HepG2 (cell line): ENCODE data around the gene ARL16. TPM values are rescaled to one million over a fixed set of nuclear protein-coding genes. Genes with fewer than 3 reads are reported as not detected.

Experiments
- AHDC1 ChIP-seq: sonication (generic); formaldehyde crosslinking; IDR thresholded peaks from 2 replicates; pipeline ENCODE4 v1.5.1; 2020; ENCODE audit warnings: mild to moderate bottlenecking, missing genetic modification reagents, borderline replicate concordance
- BHLHE40 ChIP-seq: IDR thresholded peaks from 2 replicates; pipeline ENCODE4 v1.6.1; 2011; ENCODE audit warnings: low read length, improper control_type of control experiment
- DNMT1 ChIP-seq: sonication (generic); formaldehyde crosslinking; IDR thresholded peaks from 2 replicates; pipeline ENCODE4 v1.5.1; 2020; ENCODE audit warnings: mild to moderate bottlenecking, missing genetic modification reagents
- ETS1 ChIP-seq: sonication (generic); formaldehyde crosslinking; IDR thresholded peaks from 2 replicates; pipeline ENCODE4 v1.4.0; 2020; ENCODE audit warnings: missing genetic modification reagents
- HMGXB4 ChIP-seq, 2 experiments: sonication (generic) in 1 of 2; formaldehyde crosslinking in 1 of 2; IDR thresholded peaks; 2 replicates each; pipeline versions ENCODE4 v1.4.0 to v1.6.1; 2018 to 2020; ENCODE audit warnings: missing genetic modification reagents in 2 of 2, borderline replicate concordance in 1 of 2, low read depth in 1 of 2, mild to moderate bottlenecking in 1 of 2, missing biosample characterization in 1 of 2
- KLF15 ChIP-seq: sonication (generic); formaldehyde crosslinking; IDR thresholded peaks from 2 replicates; pipeline ENCODE4 v1.8.1; 2023; ENCODE audit warnings: borderline replicate concordance, mild to moderate bottlenecking, inconsistent platforms, missing genetic modification reagents, mixed read lengths
- PHF5A ChIP-seq: IDR thresholded peaks from one replicate; pipeline ENCODE4 v1.6.1; 2018; ENCODE audit warnings: low read depth, missing genetic modification reagents; ENCODE audit not compliant: unreplicated experiment
- PHF8 ChIP-seq: sonication (generic); formaldehyde crosslinking; IDR thresholded peaks from 2 replicates; pipeline ENCODE4 v1.5.0; 2020; ENCODE audit warnings: missing genetic modification reagents
- POLR2AphosphoS5 ChIP-seq: IDR thresholded peaks from 2 replicates; pipeline ENCODE4 v1.6.1; 2012; ENCODE audit warnings: low read depth, low read length
- RARG ChIP-seq: sonication (generic); formaldehyde crosslinking; IDR thresholded peaks from 2 replicates; pipeline ENCODE4 v1.4.0; 2020; ENCODE audit warnings: low read depth, mild to moderate bottlenecking, missing genetic modification reagents
- RCOR2 ChIP-seq: IDR thresholded peaks from 2 replicates; pipeline ENCODE4 v1.6.1; 2016; ENCODE audit warnings: missing biosample characterization, missing genetic modification reagents
- TCF7 ChIP-seq: sonication (generic); IDR thresholded peaks from 2 replicates; pipeline ENCODE4 v1.6.1; 2016; ENCODE audit warnings: antibody characterized with exemption, low read depth
- ZBTB26 ChIP-seq: IDR thresholded peaks from 2 replicates; pipeline ENCODE4 v1.6.1; 2016; ENCODE audit warnings: missing compliant biosample characterization, missing genetic modification reagents, borderline replicate concordance
- ZNF121 ChIP-seq: sonication (generic); formaldehyde crosslinking; IDR thresholded peaks from 2 replicates; pipeline ENCODE4 v1.5.0; 2020; ENCODE audit warnings: mild to moderate bottlenecking, missing genetic modification reagents
- ZNF20 ChIP-seq: sonication (generic); formaldehyde crosslinking; IDR thresholded peaks from 2 replicates; pipeline ENCODE4 v1.4.0; 2020; ENCODE audit warnings: mild to moderate bottlenecking, moderate library complexity, missing genetic modification reagents
- ZNF260 ChIP-seq: sonication (generic); formaldehyde crosslinking; IDR thresholded peaks from 2 replicates; pipeline ENCODE4 v1.4.0; 2020; ENCODE audit warnings: missing genetic modification reagents, low read depth, mild to moderate bottlenecking, borderline replicate concordance
- ZNF441 ChIP-seq: sonication (generic); formaldehyde crosslinking; IDR thresholded peaks from 2 replicates; pipeline ENCODE4 v1.7.0; 2021; ENCODE audit warnings: missing genetic modification reagents, borderline replicate concordance
- ZNF547 ChIP-seq: sonication (generic); formaldehyde crosslinking; IDR thresholded peaks from 2 replicates; pipeline ENCODE4 v1.5.1; 2020; ENCODE audit warnings: mild to moderate bottlenecking, missing genetic modification reagents
- ZNF850 ChIP-seq: sonication (generic); formaldehyde crosslinking; conservative IDR thresholded peaks from 2 replicates; pipeline ENCODE4 v1.9.0; 2021; ENCODE audit warnings: mild to moderate bottlenecking, missing genetic modification reagents
- ZNF879 ChIP-seq: sonication (generic); formaldehyde crosslinking; IDR thresholded peaks from 2 replicates; pipeline ENCODE4 v1.8.1; 2023; ENCODE audit warnings: missing genetic modification reagents
- polyA plus RNA-seq, 8 experiments: library from polyadenylated mRNA; depleted of rRNA in 3 of 8; stranded (reverse) in 7 of 8; unstranded in 1 of 8; fragments of >200 nt; fragmentation: Illumina TruSeq in 4 of 8; extraction: Trizol in 4 of 8; gene quantifications; 2 replicates each; pipeline versions ENCODE4 v1.2.1 to v1.2.3, GENCODE V29; 2011 to 2016; ENCODE audit warnings: low read depth in 4 of 8, missing spikeins in 1 of 8, mixed read lengths in 1 of 8; ENCODE audit not compliant: insufficient read depth in 1 of 8
- total RNA-seq, 5 experiments: library from RNA; depleted of rRNA; stranded (reverse); fragments of >200 nt; fragmentation: Illumina TruSeq; extraction: Trizol; gene quantifications; 2 replicates each; pipeline ENCODE4 v1.2.3, GENCODE V29; 2016; ENCODE audit warnings: low read depth in 1 of 5

ARL16 gene
- total and polyA plus RNA-seq, 2 of the 13 experiments (the other 11 are each of a cell fraction or from before 2014, with no cell fraction given), result 20.8 to 30.8 TPM

GRCh38 chr17:81636505-81637288 lies 46.9 kb downstream of the ARL16 start, which contains the start of the genes NPLOC4 and TSPAN10 (continued):
- no peak for TF ChIP-seq AHDC1 (CRISPR knock-in tag)
- TF ChIP-seq PHF5A (CRISPR knock-in tag), result peak; percentile 95
- TF ChIP-seq ZNF121 (CRISPR knock-in tag), result no peak
- peak; percentile 90 for TF ChIP-seq PHF8 (CRISPR knock-in tag)
- peak; percentile 74 to 95 for TF ChIP-seq HMGXB4 (CRISPR knock-in tag; IDR thresholded peaks at IDR 0.05; ENCODE audit: borderline replicate concordance in 1 of 2, low read depth in 1 of 2)
- TF ChIP-seq ZNF20, result no peak
- no peak for TF ChIP-seq RCOR2 (CRISPR knock-in tag)
- TF ChIP-seq RARG, result no peak
- TF ChIP-seq ZNF879 (CRISPR knock-in tag), result no peak
- peak; percentile 77 for TF ChIP-seq POLR2AphosphoS5
- 0 out of 2 replicates have a peak, but pooled peaks have one; percentile 79 for TF ChIP-seq DNMT1 (CRISPR knock-in tag)
- peak; percentile 44; the same call in 1 of the 2 replicates for TF ChIP-seq BHLHE40
- no peak; the same call in 1 of the 2 replicates for TF ChIP-seq ZNF547 (CRISPR knock-in tag)
- no peak for TF ChIP-seq TCF7
- no peak for TF ChIP-seq ZNF260 (CRISPR knock-in tag)
- TF ChIP-seq ZNF441 (CRISPR knock-in tag), result peak; percentile 90
- TF ChIP-seq KLF15 (CRISPR knock-in tag), result peak; percentile 90; the same call in 1 of the 2 replicates
- TF ChIP-seq ETS1, result no peak
- TF ChIP-seq ZNF850 (CRISPR knock-in tag), result no peak
- TF ChIP-seq ZBTB26, result peak; percentile 91
